ENCODE results near the gene MCM5. TPM values are rescaled to one million over a fixed set of nuclear protein-coding genes. Genes with fewer than 3 reads are reported as not detected.
A peak's percentile ranks its signal among the peaks of the same experiment; 100 is the strongest.

Gene MCM5
- total and polyA plus RNA-seq, 2 of the 13 experiments (the other 11 are each of a cell fraction or from before 2014, with no cell fraction given) = 40.2 to 93.5 TPM

DNA sequence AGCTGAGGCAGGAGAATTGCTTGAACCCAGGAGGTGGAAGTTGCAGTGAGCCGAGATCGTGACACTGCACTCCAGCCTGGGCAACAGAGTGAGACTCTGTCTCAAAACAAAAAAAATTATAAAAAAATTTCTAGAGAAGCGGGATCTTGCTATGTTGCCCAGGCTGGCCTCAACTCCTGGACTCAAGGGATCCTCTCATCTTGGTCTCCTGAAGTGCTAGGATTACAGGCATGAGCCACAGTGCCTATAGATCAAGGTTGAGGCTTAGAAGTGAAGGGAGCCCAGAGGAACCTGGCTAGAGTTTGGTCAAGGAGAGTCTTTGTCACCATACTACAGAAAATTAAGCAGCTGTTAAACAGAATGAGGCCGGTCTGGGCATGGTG is 1.4 kb upstream of the MCM5 start:
- no peak for DNase-seq (ENCODE audit: low spot score)
- Histone ChIP-seq H4K20me1 (ENCODE audit: insufficient read depth, low read length) (no peaks in the 10 kb centered on the region), H3K27ac (ENCODE audit: extremely low read length, insufficient read depth, low read length) (peak overlapping the region; percentile 80), H3K4me3 (replicated peaks in 1 of 3; ENCODE audit: insufficient read depth in 1 of 3, low read depth in 2 of 3, low read length in 3 of 3) (no peak overlapping the region), H3K9ac (ENCODE audit: insufficient read depth, low read depth, low read length) (no peak overlapping the region), H3K27me3 (ENCODE audit: control insufficient read depth in 1 of 2, insufficient read depth in 2 of 2, low read length in 2 of 2) (no peaks in the 10 kb centered on the region), H3K79me2 (ENCODE audit: insufficient read depth, low read length) (peaks cover 10% of the 10 kb centered on the region), H2AFZ (ENCODE audit: low read length) (no peak overlapping the region), H3K4me1 (ENCODE audit: insufficient read depth, low read length) (peaks cover 73% of the 10 kb centered on the region), H3K4me2 (ENCODE audit: low read depth, low read length) (no peak overlapping the region), H3K36me3 (replicated peaks in 1 of 2; ENCODE audit: control insufficient read depth in 1 of 2, insufficient read depth in 2 of 2, low read length in 2 of 2) (peaks cover 6 to 10% of the 10 kb centered on the region in 2 experiments; a peak in 3 of 5 replicates), H3K9me3 (ENCODE audit: low read length) (no peaks in the 10 kb centered on the region)
- no TSS peak for BruUV-seq (replicated peaks)
- peak; percentile 42; the same call in 1 of the 2 replicates for TF ChIP-seq ZMYM3 (CRISPR knock-in tag; IDR thresholded peaks at IDR 0.05)
- no peak for TF ChIP-seq RFX3 (CRISPR knock-in tag; IDR thresholded peaks at IDR 0.05)
- TF ChIP-seq ZNF121 (CRISPR knock-in tag; IDR thresholded peaks at IDR 0.05) = peak; percentile 94
- ChIA-PET CTCF (ENCODE audit: low intra/inter-chr PET ratio, low total read pairs) (no interaction called here), POLR2A (interaction anchor here (0.5 to 2.0 kb wide), 3 partner anchors 26 to 86 kb away, joined by 3 to 7 read pairs (median 3); no protein-coding TSS in a partner anchor)
- in situ Hi-C loops (cut with HindIII; ENCODE audit: extremely low pct_ligation_motif_present, low pct_unique_long_range_greater_than_20kb) (no loop called here), intact Hi-C loops (cut with micrococcal nuclease; ENCODE audit: unreplicated experiment) (loop anchor here (5.0 kb wide), 1 partner anchor 46 kb away; no protein-coding TSS in a partner anchor)
- no peak for FAIRE-seq
- 99% methylated on average over 4 of the region's 4 CpGs for WGBS (ENCODE audit: low lambda C conversion rate)
- no peak for ATAC-seq

DNA sequence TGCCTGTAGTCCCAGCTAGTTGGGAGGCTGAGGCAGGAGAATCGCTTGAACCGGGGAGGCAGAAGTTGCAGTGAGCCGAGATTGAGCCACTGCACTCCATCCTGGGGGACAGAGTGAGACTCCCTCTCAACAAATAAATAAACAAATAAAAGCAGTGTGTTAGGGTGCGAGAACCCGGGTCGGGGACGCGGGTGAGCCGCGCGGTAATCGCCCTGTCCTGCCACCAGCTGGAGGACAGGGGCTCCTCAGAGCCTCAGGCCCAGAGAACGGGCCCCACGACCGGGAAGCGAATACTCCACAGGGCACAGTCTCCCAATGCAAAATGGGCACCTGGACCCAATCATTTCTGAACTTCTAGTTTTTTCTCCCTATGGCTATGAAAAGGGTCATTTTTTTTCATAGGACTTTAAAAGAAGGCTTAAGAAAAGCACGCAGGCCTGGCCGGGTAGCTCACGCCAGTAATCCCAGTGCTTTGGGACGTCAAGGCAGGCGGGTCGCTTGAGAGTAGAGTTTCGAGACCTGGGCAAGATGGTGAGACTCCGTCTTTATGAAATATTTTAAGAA is 744 bp upstream of the MCM5 start:
- Histone ChIP-seq H3K27me3 (ENCODE audit: control insufficient read depth in 1 of 2, insufficient read depth in 2 of 2, low read length in 2 of 2) (no peaks in the 10 kb centered on the region), H3K4me3 (replicated peaks in 1 of 3; ENCODE audit: insufficient read depth in 1 of 3, low read depth in 2 of 3, low read length in 3 of 3) (peak overlapping the region; percentile 49 to 97 (median 89); a peak in 5 of 6 replicates), H3K9ac (ENCODE audit: insufficient read depth, low read depth, low read length) (peak overlapping the region; percentile 90), H3K4me2 (ENCODE audit: low read depth, low read length) (peak overlapping the region; percentile 69), H3K36me3 (replicated peaks in 1 of 2; ENCODE audit: control insufficient read depth in 1 of 2, insufficient read depth in 2 of 2, low read length in 2 of 2) (peaks cover 3 to 14% of the 10 kb centered on the region in 2 experiments; a peak in 3 of 5 replicates), H4K20me1 (ENCODE audit: insufficient read depth, low read length) (no peaks in the 10 kb centered on the region), H2AFZ (ENCODE audit: low read length) (no peak overlapping the region), H3K4me1 (ENCODE audit: insufficient read depth, low read length) (peaks cover 73% of the 10 kb centered on the region), H3K9me3 (ENCODE audit: low read length) (no peaks in the 10 kb centered on the region), H3K27ac (ENCODE audit: extremely low read length, insufficient read depth, low read length) (peak overlapping the region; percentile 80), H3K79me2 (ENCODE audit: insufficient read depth, low read length) (peaks cover 10% of the 10 kb centered on the region)
- 86% methylated on average over 24 of the region's 24 CpGs for WGBS (ENCODE audit: low lambda C conversion rate)
- ChIA-PET POLR2A (interaction anchor here (0.5 kb wide), 1 partner anchor 38 kb away, joined by 3 read pairs; no protein-coding TSS in a partner anchor), CTCF (ENCODE audit: low intra/inter-chr PET ratio, low total read pairs) (interaction anchor here (1.1 kb wide), 1 partner anchor 49 kb away, joined by 3 read pairs; no protein-coding TSS in a partner anchor)
- ATAC-seq = no peak
- in situ Hi-C loops (cut with HindIII; ENCODE audit: extremely low pct_ligation_motif_present, low pct_unique_long_range_greater_than_20kb) (no loop called here), intact Hi-C loops (cut with micrococcal nuclease; ENCODE audit: unreplicated experiment) (loop anchor here (5.0 kb wide), 1 partner anchor 47 kb away; no protein-coding TSS in a partner anchor)
- FAIRE-seq = no peak
- DNase-seq (ENCODE audit: low spot score) = no peak
- BruUV-seq (replicated peaks) = TSS peak; percentile 95
- TF ChIP-seq SATB2 (CRISPR knock-in tag; IDR thresholded peaks at IDR 0.05) = no peak
- TF ChIP-seq, protein P1, sequence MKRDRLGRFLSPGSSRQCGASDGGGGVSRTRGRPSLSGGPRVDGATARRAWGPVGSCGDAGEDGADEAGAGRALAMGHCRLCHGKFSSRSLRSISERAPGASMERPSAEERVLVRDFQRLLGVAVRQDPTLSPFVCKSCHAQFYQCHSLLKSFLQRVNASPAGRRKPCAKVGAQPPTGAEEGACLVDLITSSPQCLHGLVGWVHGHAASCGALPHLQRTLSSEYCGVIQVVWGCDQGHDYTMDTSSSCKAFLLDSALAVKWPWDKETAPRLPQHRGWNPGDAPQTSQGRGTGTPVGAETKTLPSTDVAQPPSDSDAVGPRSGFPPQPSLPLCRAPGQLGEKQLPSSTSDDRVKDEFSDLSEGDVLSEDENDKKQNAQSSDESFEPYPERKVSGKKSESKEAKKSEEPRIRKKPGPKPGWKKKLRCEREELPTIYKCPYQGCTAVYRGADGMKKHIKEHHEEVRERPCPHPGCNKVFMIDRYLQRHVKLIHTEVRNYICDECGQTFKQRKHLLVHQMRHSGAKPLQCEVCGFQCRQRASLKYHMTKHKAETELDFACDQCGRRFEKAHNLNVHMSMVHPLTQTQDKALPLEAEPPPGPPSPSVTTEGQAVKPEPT (CRISPR knock-in tag; IDR thresholded peaks at IDR 0.05; ENCODE audit: low read depth) = no peak
- no peak for TF ChIP-seq SMAD3 (CRISPR knock-in tag; IDR thresholded peaks at IDR 0.05)
- no peak for TF ChIP-seq ZBTB8A (CRISPR knock-in tag; IDR thresholded peaks at IDR 0.05; ENCODE audit: borderline replicate concordance, low read depth)
- TF ChIP-seq, protein P2, sequence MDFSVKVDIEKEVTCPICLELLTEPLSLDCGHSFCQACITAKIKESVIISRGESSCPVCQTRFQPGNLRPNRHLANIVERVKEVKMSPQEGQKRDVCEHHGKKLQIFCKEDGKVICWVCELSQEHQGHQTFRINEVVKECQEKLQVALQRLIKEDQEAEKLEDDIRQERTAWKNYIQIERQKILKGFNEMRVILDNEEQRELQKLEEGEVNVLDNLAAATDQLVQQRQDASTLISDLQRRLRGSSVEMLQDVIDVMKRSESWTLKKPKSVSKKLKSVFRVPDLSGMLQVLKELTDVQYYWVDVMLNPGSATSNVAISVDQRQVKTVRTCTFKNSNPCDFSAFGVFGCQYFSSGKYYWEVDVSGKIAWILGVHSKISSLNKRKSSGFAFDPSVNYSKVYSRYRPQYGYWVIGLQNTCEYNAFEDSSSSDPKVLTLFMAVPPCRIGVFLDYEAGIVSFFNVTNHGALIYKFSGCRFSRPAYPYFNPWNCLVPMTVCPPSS (IDR thresholded peaks at IDR 0.05) = no peak
- no peak for TF ChIP-seq KLF15 (CRISPR knock-in tag; IDR thresholded peaks at IDR 0.05; ENCODE audit: borderline replicate concordance)
- TF ChIP-seq U2AF2 (IDR thresholded peaks at IDR 0.05; ENCODE audit: low read depth, low read length) = no peak
- TF ChIP-seq ZNF337 (CRISPR knock-in tag; IDR thresholded peaks at IDR 0.05; ENCODE audit: borderline replicate concordance, low read depth) = 0 out of 2 replicates have a peak, but pooled peaks have one; percentile 3
- no peak for TF ChIP-seq SNRNP70 (IDR thresholded peaks at IDR 0.05; ENCODE audit: low read depth, low read length)
- no peak for TF ChIP-seq TEAD2 (CRISPR knock-in tag; IDR thresholded peaks at IDR 0.05)
- TF ChIP-seq, protein P3, sequence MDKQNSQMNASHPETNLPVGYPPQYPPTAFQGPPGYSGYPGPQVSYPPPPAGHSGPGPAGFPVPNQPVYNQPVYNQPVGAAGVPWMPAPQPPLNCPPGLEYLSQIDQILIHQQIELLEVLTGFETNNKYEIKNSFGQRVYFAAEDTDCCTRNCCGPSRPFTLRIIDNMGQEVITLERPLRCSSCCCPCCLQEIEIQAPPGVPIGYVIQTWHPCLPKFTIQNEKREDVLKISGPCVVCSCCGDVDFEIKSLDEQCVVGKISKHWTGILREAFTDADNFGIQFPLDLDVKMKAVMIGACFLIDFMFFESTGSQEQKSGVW (CRISPR knock-in tag; IDR thresholded peaks at IDR 0.05; ENCODE audit: borderline replicate concordance) = no peak

All from HepG2 (cell line).